Stimulated activated CD8-positive, alpha-beta memory T cell treated with anti-CD3 and anti-CD28 coated beads, Interleukin-15, amount 100 ng/mL, for 24 hours (primary cell): ENCODE measurements around the gene ANXA8.
"Not testable (repeated sequence)": the region's sequence is repeated elsewhere in the genome, so short reads cannot be mapped to it uniquely, and the experiment has no call there.

Experiments
- DNase-seq: peaks from one replicate; pipeline ENCODE4 v3.0.0-alpha.2; 2020; ENCODE audit warnings: low read depth

ANXA8 gene

GRCh38 chr10:47483923-47484322 lies at the start of gene ANXA8:
ANXA8 (minus strand) TSS chr10:47484115; CDS start chr10:47483933, 182 bp downstream.
- not testable (repeated sequence) for DNase-seq

- not testable (repeated sequence) for DNase-seq
Measured at GRCh38 chr10:47523475-47523874, 39.6 kb upstream of the ANXA8 start, which contains the start of gene AGAP9. AGAP9 (minus strand) TSS chr10:47523638; CDS start chr10:47523526, 112 bp downstream.

- not testable (repeated sequence) for DNase-seq
Measured at GRCh38 chr10:47502313-47502712, 18.4 kb upstream of the ANXA8 start.

- not testable (repeated sequence) for DNase-seq
Measured at GRCh38 chr10:47494226-47494625, 10.3 kb upstream of the ANXA8 start.

- DNase-seq = not testable (repeated sequence)
Measured at GRCh38 chr10:47491600-47491999, 7.7 kb upstream of the ANXA8 start, which contains the start of gene FAM25G. FAM25G (minus strand) TSS chr10:47491700; CDS start chr10:47491674, 26 bp downstream.

- not testable (repeated sequence) for DNase-seq
Measured at GRCh38 chr10:47489630-47490029, 5.7 kb upstream of the ANXA8 start.

GRCh38 chr10:47485943-47486342 lies 2.0 kb upstream of the ANXA8 start:
- DNase-seq = not testable (repeated sequence)

- not testable (repeated sequence) for DNase-seq
Measured at GRCh38 chr10:47484786-47485185, 871 bp upstream of the ANXA8 start.

GRCh38 chr10:47482367-47482766 lies 1.5 kb downstream of the ANXA8 start:
- not testable (repeated sequence) for DNase-seq

- DNase-seq = not testable (repeated sequence)
Measured at GRCh38 chr10:47481768-47482181, 2.1 kb downstream of the ANXA8 start.

GRCh38 chr10:47481182-47481766 lies 2.6 kb downstream of the ANXA8 start:
- DNase-seq = not testable (repeated sequence)

GRCh38 chr10:47480133-47480532 lies 3.8 kb downstream of the ANXA8 start:
- not testable (repeated sequence) for DNase-seq

- DNase-seq = not testable (repeated sequence)
Measured at GRCh38 chr10:47478114-47478513, 5.8 kb downstream of the ANXA8 start.

- DNase-seq = not testable (repeated sequence)
Measured at GRCh38 chr10:47477078-47477477, 6.8 kb downstream of the ANXA8 start.

GRCh38 chr10:47475101-47475500 lies 8.8 kb downstream of the ANXA8 start:
- DNase-seq = not testable (repeated sequence)

- not testable (repeated sequence) for DNase-seq
Measured at GRCh38 chr10:47473516-47473915, 10.4 kb downstream of the ANXA8 start.

- not testable (repeated sequence) for DNase-seq
Measured at GRCh38 chr10:47472647-47473046, 11.3 kb downstream of the ANXA8 start.

- not testable (repeated sequence) for DNase-seq
Measured at GRCh38 chr10:47472072-47472471, 11.8 kb downstream of the ANXA8 start.

GRCh38 chr10:47468731-47469528 lies 15.0 kb downstream of the ANXA8 start:
- not testable (repeated sequence) for DNase-seq

- not testable (repeated sequence) for DNase-seq
Measured at GRCh38 chr10:47467957-47468356, 16.0 kb downstream of the ANXA8 start.

GRCh38 chr10:47467458-47467857 lies 16.5 kb downstream of the ANXA8 start:
- DNase-seq = not testable (repeated sequence)

- DNase-seq = not testable (repeated sequence)
Measured at GRCh38 chr10:47465216-47465917, 18.5 kb downstream of the ANXA8 start.
